Sigmoid colon (tissue), 3 donors: ENCODE measurements around the gene ACAP1.

Source experiments
- CTCF ChIP-seq, 4 experiments: fragments of 450-650 bp in 3 of 4; fragments of 200-600 bp in 1 of 4; IDR thresholded peaks; one replicate each; pipeline ENCODE4 v1.5.1; 2016 to 2019; ENCODE audit warnings: antibody characterized with exemption in 4 of 4, mild to moderate bottlenecking in 3 of 4, moderate library complexity in 2 of 4
- POLR2A ChIP-seq, 2 donors: fragments of 450-650 bp; IDR thresholded peaks; one replicate each; pipeline ENCODE4 v1.6.1; 2016; ENCODE audit warnings: antibody characterized with exemption in 2 of 2, mild to moderate bottlenecking in 2 of 2, moderate library complexity in 2 of 2

GRCh38 chr17:7356072-7356549, 19.8 kb downstream of the ACAP1 start:
- no peak for TF ChIP-seq POLR2A (IDR thresholded peaks at IDR 0.05)
- TF ChIP-seq CTCF (IDR thresholded peaks at IDR 0.05) = peak; percentile 81 to 93 (median 86)
